DMS 273 (cell line): Measurements from ENCODE around the gene EXOC6B.

Experiments used
- DNase-seq: peaks from one replicate; lab custom pipeline; 2025; ENCODE audit not compliant: unreplicated experiment; lab: John Stamatoyannopoulos, UW

Gene EXOC6B

GRCh38 chr2:72128059-72128842 is 697.6 kb downstream of the EXOC6B start:
- DNase-seq: no peak

GRCh38 chr2:72127401-72128058 is 698.3 kb downstream of the EXOC6B start:
- no peak for DNase-seq

- DNase-seq: no peak
These were observed 699.4 kb downstream of the EXOC6B start for GRCh38 chr2:72126186-72127100.
